ENCODE measurements around the gene IFI35.

IFI35 gene

GRCh38 chr17:43019418-43019817 is 12.8 kb downstream of the IFI35 start:
- TF ChIP-seq TCF4 (CRISPR knock-in tag; IDR thresholded peaks at IDR 0.05; ENCODE audit: borderline replicate concordance) (no peak), ZNF8 (CRISPR knock-in tag; IDR thresholded peaks at IDR 0.05) (no peak), ZC3H10 (CRISPR knock-in tag; IDR thresholded peaks at IDR 0.05) (no peak), TOX (CRISPR knock-in tag; IDR thresholded peaks at IDR 0.05; ENCODE audit: borderline replicate concordance) (no peak), ZNF70 (CRISPR knock-in tag; IDR thresholded peaks at IDR 0.05) (no peak), CREB5 (CRISPR knock-in tag; IDR thresholded peaks at IDR 0.05; ENCODE audit: low read depth) (no peak), POU6F1 (CRISPR knock-in tag; IDR thresholded peaks at IDR 0.05; ENCODE audit: borderline replicate concordance, low read depth) (no peak), PPARA (CRISPR knock-in tag; IDR thresholded peaks at IDR 0.05; ENCODE audit: borderline replicate concordance) (no peak), BACH2 (CRISPR knock-in tag; IDR thresholded peaks at IDR 0.05; ENCODE audit: borderline replicate concordance) (no peak), ZFP30 (CRISPR knock-in tag; IDR thresholded peaks at IDR 0.05) (no peak), PATZ1 (CRISPR knock-in tag; IDR thresholded peaks at IDR 0.05; ENCODE audit: borderline replicate concordance) (no peak), CSDC2 (CRISPR knock-in tag; IDR thresholded peaks at IDR 0.05) (no peak), TSHZ2 (CRISPR knock-in tag; IDR thresholded peaks at IDR 0.05) (no peak), ZFP3 (CRISPR knock-in tag; IDR thresholded peaks at IDR 0.05) (no peak), ZNF565 (CRISPR knock-in tag; conservative IDR thresholded peaks at IDR 0.05; ENCODE audit: low read depth) (no peak), RARB (CRISPR knock-in tag; IDR thresholded peaks at IDR 0.05) (no peak), CSRNP3 (CRISPR knock-in tag; IDR thresholded peaks at IDR 0.05) (no peak)
- ATAC-seq, result no peak

GRCh38 chr17:43020030-43020621 is 13.5 kb downstream of the IFI35 start:
- TF ChIP-seq ZNF70 (CRISPR knock-in tag; IDR thresholded peaks at IDR 0.05) (no peak), CSRNP3 (CRISPR knock-in tag; IDR thresholded peaks at IDR 0.05) (no peak), ZFP3 (CRISPR knock-in tag; IDR thresholded peaks at IDR 0.05) (no peak), POU6F1 (CRISPR knock-in tag; IDR thresholded peaks at IDR 0.05; ENCODE audit: borderline replicate concordance, low read depth) (no peak), ZNF565 (CRISPR knock-in tag; conservative IDR thresholded peaks at IDR 0.05; ENCODE audit: low read depth) (no peak), ZNF8 (CRISPR knock-in tag; IDR thresholded peaks at IDR 0.05) (no peak), TCF4 (CRISPR knock-in tag; IDR thresholded peaks at IDR 0.05; ENCODE audit: borderline replicate concordance) (no peak), ZFP30 (CRISPR knock-in tag; IDR thresholded peaks at IDR 0.05) (no peak), PPARA (CRISPR knock-in tag; IDR thresholded peaks at IDR 0.05; ENCODE audit: borderline replicate concordance) (no peak), TOX (CRISPR knock-in tag; IDR thresholded peaks at IDR 0.05; ENCODE audit: borderline replicate concordance) (no peak), ARNTL (CRISPR knock-in tag; IDR thresholded peaks at IDR 0.05; ENCODE audit: borderline replicate concordance, low read depth) (no peak), ISL1 (CRISPR knock-in tag; IDR thresholded peaks at IDR 0.05) (no peak), CREB5 (CRISPR knock-in tag; IDR thresholded peaks at IDR 0.05; ENCODE audit: low read depth) (no peak), GLIS3 (CRISPR knock-in tag; IDR thresholded peaks at IDR 0.05) (no peak), PATZ1 (CRISPR knock-in tag; IDR thresholded peaks at IDR 0.05; ENCODE audit: borderline replicate concordance) (no peak), CSDC2 (CRISPR knock-in tag; IDR thresholded peaks at IDR 0.05) (no peak), ESRRG (CRISPR knock-in tag; IDR thresholded peaks at IDR 0.05) (no peak), ZC3H10 (CRISPR knock-in tag; IDR thresholded peaks at IDR 0.05) (no peak)

More at GRCh38 chr17:43020030-43020621, 13.5 kb downstream of the IFI35 start:
- no peak for ATAC-seq

Data from SK-N-SH treated with all-trans-retinoic acid at 6 μM for 48 hours (cell line).